ENCODE results near the gene SYT3. TPM values are rescaled to one million over a fixed set of nuclear protein-coding genes. Genes with fewer than 3 reads are reported as not detected.

The SYT3 gene
- total and polyA plus RNA-seq, 9 donors, result 0.09 to 0.14 (median 0.12) TPM; not detected in 6

GRCh38 chr19:50636317-50637085, 3.2 kb downstream of the SYT3 start:
- H3K36me3 ChIP-seq (ENCODE audit: control insufficient read depth, insufficient read depth, low read length), result no peaks in the 10 kb centered on the region
- no peak overlapping the region for H3K4me3 ChIP-seq (ENCODE audit: low read length)
- no peak overlapping the region for H3K27ac ChIP-seq (ENCODE audit: low read length)
- peaks cover 42% of the 10 kb centered on the region for H3K27me3 ChIP-seq (ENCODE audit: control insufficient read depth, insufficient read depth, low read length)
- H3K9me3 ChIP-seq (replicated peaks; ENCODE audit: control insufficient read depth, low read depth, low read length), result peaks cover 11% of the 10 kb centered on the region
- DNase-seq, result no peak
- peaks cover 5% of the 10 kb centered on the region for H3K4me1 ChIP-seq (ENCODE audit: control insufficient read depth, insufficient read depth, low read length)
- 67% methylated on average over 2 of the region's 5 CpGs for WGBS (ENCODE audit: insufficient coverage)

GRCh38 chr19:50633973-50634372, 5.7 kb downstream of the SYT3 start:
- DNase-seq, result no peak
- H3K4me1 ChIP-seq (ENCODE audit: control insufficient read depth, insufficient read depth, low read length), result peaks cover under 1% of the 10 kb centered on the region
- peaks cover 23% of the 10 kb centered on the region for H3K27me3 ChIP-seq (ENCODE audit: control insufficient read depth, insufficient read depth, low read length)
- H3K9me3 ChIP-seq (replicated peaks; ENCODE audit: control insufficient read depth, low read depth, low read length), result peaks cover 11% of the 10 kb centered on the region
- H3K27ac ChIP-seq (ENCODE audit: low read length), result no peak overlapping the region
- no peaks in the 10 kb centered on the region for H3K36me3 ChIP-seq (ENCODE audit: control insufficient read depth, insufficient read depth, low read length)
- no CpG with 5 or more reads among the region's 2 CpGs for WGBS (ENCODE audit: insufficient coverage)
- no peak overlapping the region for H3K4me3 ChIP-seq (ENCODE audit: low read length)

DNA sequence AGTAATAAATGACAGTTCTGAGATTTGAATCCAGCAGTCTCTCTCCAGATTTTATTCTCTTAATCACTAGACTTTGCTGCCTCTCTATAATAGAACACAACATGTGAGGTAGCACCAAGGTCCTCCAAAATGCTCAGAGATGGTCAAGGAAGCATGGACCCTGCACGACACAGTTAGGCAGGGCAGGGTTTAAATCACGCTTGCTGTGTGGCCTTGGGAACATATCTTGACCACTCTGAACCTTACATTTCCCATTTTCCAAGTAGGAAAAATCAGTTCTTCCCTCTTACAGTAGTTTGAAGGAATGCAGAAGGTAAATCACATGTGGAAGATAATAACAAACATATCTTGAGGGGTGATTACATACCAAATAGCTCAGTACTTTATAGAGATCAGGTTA, 6.3 kb downstream of the SYT3 start:
- no peaks in the 10 kb centered on the region for H3K36me3 ChIP-seq (ENCODE audit: control insufficient read depth, insufficient read depth, low read length)
- peaks cover 11% of the 10 kb centered on the region for H3K9me3 ChIP-seq (replicated peaks; ENCODE audit: control insufficient read depth, low read depth, low read length)
- whole genome bisulfite sequencing (ENCODE audit: insufficient coverage), result no CpG with 5 or more reads among the region's 2 CpGs
- H3K27me3 ChIP-seq (ENCODE audit: control insufficient read depth, insufficient read depth, low read length), result peaks cover 17% of the 10 kb centered on the region
- no peak overlapping the region for H3K27ac ChIP-seq (ENCODE audit: low read length)
- H3K4me1 ChIP-seq (ENCODE audit: control insufficient read depth, insufficient read depth, low read length), result no peaks in the 10 kb centered on the region
- H3K4me3 ChIP-seq (ENCODE audit: low read length), result no peak overlapping the region
- no peak for DNase-seq

GRCh38 chr19:50632151-50632835, 7.4 kb downstream of the SYT3 start:
- Histone ChIP-seq H3K27me3 (ENCODE audit: control insufficient read depth, insufficient read depth, low read length) (peaks cover 7% of the 10 kb centered on the region), H3K36me3 (ENCODE audit: control insufficient read depth, insufficient read depth, low read length) (no peaks in the 10 kb centered on the region), H3K27ac (ENCODE audit: low read length) (no peak overlapping the region), H3K4me1 (ENCODE audit: control insufficient read depth, insufficient read depth, low read length) (no peaks in the 10 kb centered on the region), H3K9me3 (replicated peaks; ENCODE audit: control insufficient read depth, low read depth, low read length) (peaks cover 11% of the 10 kb centered on the region), H3K4me3 (ENCODE audit: low read length) (no peak overlapping the region)
- no peak for DNase-seq
- WGBS (ENCODE audit: insufficient coverage), result 83% methylated on average over 12 of the region's 20 CpGs

DNA sequence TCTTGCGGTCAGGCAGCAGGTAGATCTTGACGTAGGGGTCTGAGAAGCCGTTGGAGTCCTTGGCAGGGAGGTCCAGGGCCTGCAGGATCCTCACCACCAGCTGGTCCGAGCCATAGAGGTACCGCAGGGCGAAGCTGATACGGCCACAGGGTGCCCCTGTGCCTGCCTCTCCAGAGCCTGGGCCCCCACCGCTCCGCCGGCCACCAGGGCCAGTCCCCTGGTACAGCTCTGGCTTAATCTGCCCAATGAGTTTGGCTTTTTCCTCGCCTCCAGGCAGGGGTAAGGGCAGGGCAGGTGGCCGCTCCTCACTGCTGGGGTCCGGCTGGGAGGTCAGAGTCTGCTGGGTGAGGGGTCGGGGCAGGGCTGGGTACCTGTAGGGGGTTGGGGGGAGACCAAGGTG, 9.9 kb downstream of the SYT3 start:
- no peak for DNase-seq
- H3K9me3 ChIP-seq (replicated peaks; ENCODE audit: control insufficient read depth, low read depth, low read length), result peaks cover 11% of the 10 kb centered on the region
- WGBS (ENCODE audit: insufficient coverage), result 57% methylated on average over 13 of the region's 14 CpGs
- H3K27me3 ChIP-seq (ENCODE audit: control insufficient read depth, insufficient read depth, low read length), result no peaks in the 10 kb centered on the region
- no peak overlapping the region for H3K27ac ChIP-seq (ENCODE audit: low read length)
- no peaks in the 10 kb centered on the region for H3K4me1 ChIP-seq (ENCODE audit: control insufficient read depth, insufficient read depth, low read length)
- H3K36me3 ChIP-seq (ENCODE audit: control insufficient read depth, insufficient read depth, low read length), result no peaks in the 10 kb centered on the region
- no peak overlapping the region for H3K4me3 ChIP-seq (ENCODE audit: low read length)

DNA sequence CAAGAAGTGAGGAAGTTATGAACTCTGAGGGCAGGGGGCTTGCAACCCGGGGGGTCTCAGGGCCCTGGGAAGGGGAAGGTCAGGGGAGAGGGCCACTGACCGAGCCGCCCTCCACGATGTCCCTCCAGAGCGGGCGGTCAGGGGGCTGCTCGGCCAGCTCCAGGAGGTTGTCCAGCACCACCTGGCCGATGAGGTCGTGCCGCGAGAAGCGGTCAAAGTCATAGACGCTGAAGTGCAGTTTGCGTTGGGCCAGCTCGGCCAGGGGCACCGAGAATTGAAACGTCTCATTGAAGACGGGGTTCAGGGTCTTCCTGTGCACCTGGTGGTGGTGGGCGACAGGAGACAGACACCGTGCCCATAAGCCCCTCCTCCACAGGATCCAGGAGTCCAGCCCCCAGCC, 10.5 kb downstream of the SYT3 start:
- WGBS (ENCODE audit: insufficient coverage), result 69% methylated on average over 20 of the region's 20 CpGs
- Histone ChIP-seq H3K27me3 (ENCODE audit: control insufficient read depth, insufficient read depth, low read length) (no peaks in the 10 kb centered on the region), H3K4me3 (ENCODE audit: low read length) (no peak overlapping the region), H3K27ac (ENCODE audit: low read length) (no peak overlapping the region), H3K4me1 (ENCODE audit: control insufficient read depth, insufficient read depth, low read length) (no peaks in the 10 kb centered on the region), H3K36me3 (ENCODE audit: control insufficient read depth, insufficient read depth, low read length) (no peaks in the 10 kb centered on the region), H3K9me3 (replicated peaks; ENCODE audit: control insufficient read depth, low read depth, low read length) (peaks cover 6% of the 10 kb centered on the region)
- DNase-seq, result no peak

GRCh38 chr19:50628551-50628950, 11.1 kb downstream of the SYT3 start:
- Histone ChIP-seq H3K27me3 (ENCODE audit: control insufficient read depth, insufficient read depth, low read length) (no peaks in the 10 kb centered on the region), H3K27ac (ENCODE audit: low read length) (no peak overlapping the region), H3K4me1 (ENCODE audit: control insufficient read depth, insufficient read depth, low read length) (no peaks in the 10 kb centered on the region), H3K4me3 (ENCODE audit: low read length) (no peak overlapping the region), H3K36me3 (ENCODE audit: control insufficient read depth, insufficient read depth, low read length) (no peaks in the 10 kb centered on the region), H3K9me3 (replicated peaks; ENCODE audit: control insufficient read depth, low read depth, low read length) (no peaks in the 10 kb centered on the region)
- DNase-seq, result no peak
- no CpG with 5 or more reads among the region's 7 CpGs for WGBS (ENCODE audit: insufficient coverage)

GRCh38 chr19:50628146-50628545, 11.5 kb downstream of the SYT3 start:
- H3K4me1 ChIP-seq (ENCODE audit: control insufficient read depth, insufficient read depth, low read length), result no peaks in the 10 kb centered on the region
- no peak for DNase-seq
- H3K27ac ChIP-seq (ENCODE audit: low read length), result no peak overlapping the region
- no peaks in the 10 kb centered on the region for H3K27me3 ChIP-seq (ENCODE audit: control insufficient read depth, insufficient read depth, low read length)
- H3K9me3 ChIP-seq (replicated peaks; ENCODE audit: control insufficient read depth, low read depth, low read length), result no peaks in the 10 kb centered on the region
- 68% methylated on average over 2 of the region's 5 CpGs for WGBS (ENCODE audit: insufficient coverage)
- no peaks in the 10 kb centered on the region for H3K36me3 ChIP-seq (ENCODE audit: control insufficient read depth, insufficient read depth, low read length)
- no peak overlapping the region for H3K4me3 ChIP-seq (ENCODE audit: low read length)

DNA sequence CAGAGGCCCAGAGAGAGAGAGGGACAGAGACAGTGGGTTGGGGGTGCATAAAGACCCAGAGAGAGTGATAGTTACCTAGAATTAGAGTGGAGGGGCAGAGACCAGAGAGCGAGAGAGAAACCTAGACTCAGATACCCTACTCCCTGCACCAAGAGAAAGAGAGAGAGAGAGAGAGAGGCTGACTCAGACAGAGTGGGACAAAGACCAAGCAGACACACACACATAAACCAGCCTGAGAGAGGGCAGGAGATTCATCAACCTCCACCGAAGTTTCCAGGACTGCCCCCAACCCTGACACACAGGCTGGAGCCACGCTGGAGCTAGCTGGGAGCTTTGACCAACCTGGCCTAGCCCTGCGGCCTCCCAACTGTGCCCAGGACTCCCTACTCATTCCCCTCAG, 12.9 kb downstream of the SYT3 start:
- no peaks in the 10 kb centered on the region for H3K36me3 ChIP-seq (ENCODE audit: control insufficient read depth, insufficient read depth, low read length)
- 75% methylated on average over 3 of the region's 4 CpGs for WGBS (ENCODE audit: insufficient coverage)
- DNase-seq, result no peak
- no peaks in the 10 kb centered on the region for H3K4me1 ChIP-seq (ENCODE audit: control insufficient read depth, insufficient read depth, low read length)
- H3K4me3 ChIP-seq (ENCODE audit: low read length), result no peak overlapping the region
- no peak overlapping the region for H3K27ac ChIP-seq (ENCODE audit: low read length)
- no peaks in the 10 kb centered on the region for H3K27me3 ChIP-seq (ENCODE audit: control insufficient read depth, insufficient read depth, low read length)
- no peaks in the 10 kb centered on the region for H3K9me3 ChIP-seq (replicated peaks; ENCODE audit: control insufficient read depth, low read depth, low read length)

DNA sequence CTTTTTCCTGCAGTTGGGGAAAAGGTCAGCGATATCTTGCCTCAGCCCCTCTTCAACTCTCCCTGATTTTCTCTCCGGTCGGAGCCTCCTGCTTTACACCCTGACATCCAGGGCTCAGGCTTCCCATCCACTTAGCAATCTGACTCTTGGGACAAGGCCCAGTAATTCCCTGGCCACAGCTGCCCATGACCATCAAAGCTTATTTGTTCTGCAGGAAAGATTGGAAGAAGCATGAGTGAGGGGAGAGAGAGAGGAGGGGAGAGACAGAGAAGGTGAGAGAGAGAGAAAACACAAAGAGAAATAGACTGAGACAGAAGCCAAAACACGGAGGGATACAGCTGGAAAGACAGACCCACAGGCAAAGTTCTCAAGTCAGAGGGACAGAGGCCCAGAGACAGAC, 13.7 kb downstream of the SYT3 start:
- H3K4me1 ChIP-seq (ENCODE audit: control insufficient read depth, insufficient read depth, low read length), result no peaks in the 10 kb centered on the region
- WGBS (ENCODE audit: insufficient coverage), result 51% methylated on average over 4 of the region's 4 CpGs
- peak; percentile 24 for DNase-seq
- no peaks in the 10 kb centered on the region for H3K9me3 ChIP-seq (replicated peaks; ENCODE audit: control insufficient read depth, low read depth, low read length)
- no peak overlapping the region for H3K27ac ChIP-seq (ENCODE audit: low read length)
- H3K36me3 ChIP-seq (ENCODE audit: control insufficient read depth, insufficient read depth, low read length), result no peaks in the 10 kb centered on the region
- no peaks in the 10 kb centered on the region for H3K27me3 ChIP-seq (ENCODE audit: control insufficient read depth, insufficient read depth, low read length)
- H3K4me3 ChIP-seq (ENCODE audit: low read length), result no peak overlapping the region
